ENCODE data around the gene CD44.
A peak's percentile ranks its signal among the peaks of the same experiment; 100 is the strongest.

CD44 gene

DNA sequence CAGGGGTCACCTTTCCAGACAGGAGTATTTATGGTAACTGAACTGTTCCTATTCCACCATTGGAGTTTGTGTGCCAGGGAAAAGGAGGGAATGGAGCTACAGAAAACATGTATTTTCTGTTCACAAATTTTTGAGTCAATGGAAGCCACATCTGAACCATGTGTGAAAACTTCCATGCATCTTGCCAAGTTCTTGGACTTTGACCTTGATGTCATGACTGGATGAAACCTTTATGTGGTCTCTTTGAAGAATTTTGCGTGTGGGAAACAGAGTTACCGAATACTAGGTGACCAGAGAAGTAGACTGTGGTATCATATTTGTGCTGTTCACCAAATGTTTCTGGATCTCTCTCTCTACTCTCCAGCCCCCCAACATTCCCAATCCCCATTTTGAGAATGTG lies 104.8 kb downstream of the CD44 start:
- no peak overlapping the region for H3K4me3 ChIP-seq (ENCODE audit: low read depth, low read length)
- TF ChIP-seq, protein P1, sequence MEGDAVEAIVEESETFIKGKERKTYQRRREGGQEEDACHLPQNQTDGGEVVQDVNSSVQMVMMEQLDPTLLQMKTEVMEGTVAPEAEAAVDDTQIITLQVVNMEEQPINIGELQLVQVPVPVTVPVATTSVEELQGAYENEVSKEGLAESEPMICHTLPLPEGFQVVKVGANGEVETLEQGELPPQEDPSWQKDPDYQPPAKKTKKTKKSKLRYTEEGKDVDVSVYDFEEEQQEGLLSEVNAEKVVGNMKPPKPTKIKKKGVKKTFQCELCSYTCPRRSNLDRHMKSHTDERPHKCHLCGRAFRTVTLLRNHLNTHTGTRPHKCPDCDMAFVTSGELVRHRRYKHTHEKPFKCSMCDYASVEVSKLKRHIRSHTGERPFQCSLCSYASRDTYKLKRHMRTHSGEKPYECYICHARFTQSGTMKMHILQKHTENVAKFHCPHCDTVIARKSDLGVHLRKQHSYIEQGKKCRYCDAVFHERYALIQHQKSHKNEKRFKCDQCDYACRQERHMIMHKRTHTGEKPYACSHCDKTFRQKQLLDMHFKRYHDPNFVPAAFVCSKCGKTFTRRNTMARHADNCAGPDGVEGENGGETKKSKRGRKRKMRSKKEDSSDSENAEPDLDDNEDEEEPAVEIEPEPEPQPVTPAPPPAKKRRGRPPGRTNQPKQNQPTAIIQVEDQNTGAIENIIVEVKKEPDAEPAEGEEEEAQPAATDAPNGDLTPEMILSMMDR (conservative IDR thresholded peaks at IDR 0.05; ENCODE audit: low read depth, low read length) = no peak
- DNase-seq (ENCODE audit: low read depth) = no peak

DNA sequence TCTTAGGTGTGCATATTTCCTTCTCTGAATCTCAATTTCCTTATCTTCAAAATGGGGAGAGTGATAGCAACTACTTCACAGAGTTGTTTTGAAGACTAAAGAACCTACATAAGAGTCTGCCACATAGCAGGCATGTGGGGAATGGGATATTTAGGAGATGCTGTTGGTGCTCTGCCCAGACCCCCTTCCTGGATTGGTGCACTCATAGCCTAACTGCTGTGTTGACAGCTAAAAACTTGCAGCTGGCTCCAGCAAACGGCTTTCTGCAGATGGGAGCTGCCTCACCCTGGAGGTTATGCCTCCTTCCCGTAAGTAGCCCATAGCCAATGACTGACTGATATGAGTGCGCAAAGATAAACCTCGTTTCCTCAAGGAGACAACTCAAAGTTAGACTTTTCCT lies 106.1 kb downstream of the CD44 start:
- no peak for DNase-seq (ENCODE audit: low read depth)
- TF ChIP-seq, protein P1 (conservative IDR thresholded peaks at IDR 0.05; ENCODE audit: low read depth, low read length) = no peak
- H3K4me3 ChIP-seq (ENCODE audit: low read depth, low read length) = no peak overlapping the region

DNA sequence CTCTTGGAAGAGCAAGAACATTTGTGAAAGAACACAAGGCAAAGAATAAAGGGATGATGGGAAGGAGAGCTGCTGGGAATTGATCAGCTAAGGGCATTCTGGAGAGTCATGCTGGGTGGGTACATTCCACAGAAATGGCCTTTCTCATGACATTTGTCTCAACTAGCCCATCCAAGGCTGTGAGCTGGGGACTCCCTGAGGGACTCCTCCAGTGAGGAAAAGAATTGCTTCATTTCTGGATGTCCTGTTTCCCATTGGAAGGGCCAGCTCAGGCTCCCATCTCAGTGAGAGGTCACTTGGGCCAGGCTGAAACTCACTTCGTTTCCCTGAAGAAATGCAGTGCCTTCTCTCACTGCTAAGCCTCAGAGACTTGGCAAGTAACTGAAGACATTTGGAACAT lies 106.8 kb downstream of the CD44 start:
- TF ChIP-seq, protein P1 (conservative IDR thresholded peaks at IDR 0.05; ENCODE audit: low read depth, low read length) = no peak
- no peak for DNase-seq (ENCODE audit: low read depth)

DNA sequence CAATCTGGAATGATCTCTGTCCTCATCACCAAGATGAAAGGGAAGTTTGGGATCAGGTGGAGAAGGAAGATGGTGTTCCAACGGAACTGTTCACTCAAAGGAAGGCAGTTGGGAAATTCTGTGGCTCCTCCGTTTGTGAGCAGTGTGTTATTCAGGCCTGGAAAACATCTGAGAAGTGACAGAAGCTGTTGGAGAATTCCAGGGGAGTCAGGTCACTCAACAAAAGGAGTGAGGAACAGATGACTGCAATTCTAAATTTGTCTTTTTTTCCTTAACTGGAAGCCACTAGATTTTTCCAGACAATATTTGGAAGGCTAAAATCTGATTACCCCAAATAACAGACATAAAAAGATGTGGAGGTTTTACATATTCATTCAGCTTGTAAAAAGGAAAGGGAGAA lies 107.8 kb downstream of the CD44 start:
- DNase-seq (ENCODE audit: low read depth) = peak; percentile 13
- H3K4me3 ChIP-seq (ENCODE audit: low read depth, low read length) = no peak overlapping the region
- TF ChIP-seq, protein P1 (conservative IDR thresholded peaks at IDR 0.05; ENCODE audit: low read depth, low read length) = no peak

More for the DNA sequence above, 106.8 kb downstream of the CD44 start:
- H3K4me3 ChIP-seq (ENCODE audit: low read depth, low read length) = no peak overlapping the region

DNA sequence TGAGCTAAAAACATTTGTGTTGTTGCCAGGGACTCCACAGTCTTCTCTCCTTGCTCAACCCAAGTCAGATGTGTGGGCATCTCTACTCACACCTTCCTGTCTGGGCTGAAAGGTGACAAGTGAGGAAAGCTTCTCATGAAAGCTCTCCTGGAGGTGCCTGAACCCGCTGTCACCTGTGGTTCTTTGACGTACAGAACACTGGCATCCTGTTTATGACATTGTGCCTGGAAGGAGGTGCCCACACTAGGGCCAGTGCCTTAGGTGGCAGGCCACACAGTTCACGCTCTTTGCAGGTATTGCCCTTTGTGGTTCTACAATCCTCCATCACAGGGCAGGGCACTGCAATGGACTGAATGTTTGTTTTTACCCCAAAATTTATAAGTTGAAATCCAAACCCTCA lies 108.5 kb downstream of the CD44 start:
- TF ChIP-seq, protein P1 (conservative IDR thresholded peaks at IDR 0.05; ENCODE audit: low read depth, low read length) = no peak
- H3K4me3 ChIP-seq (ENCODE audit: low read depth, low read length) = no peak overlapping the region
- no peak for DNase-seq (ENCODE audit: low read depth)

DNA sequence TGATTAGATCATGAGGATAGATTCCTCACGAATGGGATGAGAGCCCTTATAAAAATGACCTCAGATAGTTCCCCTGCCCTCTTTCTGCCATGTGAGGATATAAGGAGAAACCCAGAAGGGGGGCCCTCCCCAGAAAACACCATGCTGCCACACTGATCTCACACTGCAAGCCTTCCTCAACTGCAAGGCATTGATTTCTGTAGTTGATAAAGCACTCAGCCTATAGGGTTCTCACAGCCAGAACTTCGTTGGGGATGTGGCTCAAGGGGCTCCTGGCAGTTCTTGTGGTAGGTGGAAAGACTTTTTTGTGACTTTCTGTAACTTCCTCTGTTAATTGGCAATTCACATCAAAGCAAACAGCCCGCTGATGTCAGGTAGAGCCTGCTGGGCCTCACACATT lies 108.9 kb downstream of the CD44 start:
- TF ChIP-seq, protein P1 (conservative IDR thresholded peaks at IDR 0.05; ENCODE audit: low read depth, low read length) = no peak
- no peak for DNase-seq (ENCODE audit: low read depth)
- no peak overlapping the region for H3K4me3 ChIP-seq (ENCODE audit: low read depth, low read length)

DNA sequence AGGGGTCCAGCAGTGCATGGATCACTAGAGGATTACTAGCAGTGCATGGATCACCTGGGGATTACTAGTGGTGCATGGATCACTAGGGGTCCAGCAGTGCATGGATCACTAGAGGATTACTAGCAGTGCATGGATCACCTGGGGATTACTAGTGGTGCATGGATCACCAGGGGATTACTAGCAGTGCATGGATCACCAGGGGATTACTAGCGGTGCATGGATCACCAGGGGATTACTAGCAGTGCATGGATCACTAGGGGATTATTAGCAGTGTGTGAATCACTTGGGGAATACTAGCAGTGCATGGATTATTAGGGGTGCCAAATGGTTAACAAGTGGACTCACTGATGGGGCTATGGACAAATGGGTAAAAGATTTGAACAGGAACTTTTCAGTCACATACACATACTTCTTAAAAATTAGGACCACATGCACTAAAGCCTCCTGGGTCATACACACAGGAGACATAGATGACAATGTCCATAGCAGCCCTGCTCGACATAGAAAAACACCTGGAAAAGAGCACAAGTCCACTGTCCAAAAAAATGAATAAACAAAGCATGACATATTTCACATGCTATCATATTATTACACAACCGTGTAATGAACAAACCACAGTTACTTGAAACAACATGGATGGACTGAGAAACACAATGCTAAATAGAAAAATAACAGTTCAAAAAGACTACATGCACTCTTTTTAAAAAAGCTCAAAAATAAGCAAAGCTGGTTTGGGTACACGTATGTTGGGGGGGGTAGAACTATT lies 109.8 kb downstream of the CD44 start:
- TF ChIP-seq, protein P1 (conservative IDR thresholded peaks at IDR 0.05; ENCODE audit: low read depth, low read length) = no peak
- H3K4me3 ChIP-seq (ENCODE audit: low read depth, low read length) = no peak overlapping the region
- no peak for DNase-seq (ENCODE audit: low read depth)
